ENCODE measurements around the gene GAST. TPM values are rescaled to one million over a fixed set of nuclear protein-coding genes. Genes with fewer than 3 reads are reported as not detected.
"Not testable (repeated sequence)": the region's sequence is repeated elsewhere in the genome, so short reads cannot be mapped to it uniquely, and the experiment has no call there.

The GAST gene
- total RNA-seq, 1 donor from 2014 or later: not detected

GRCh38 chr17:41666237-41666641 lies 45.9 kb upstream of the GAST start:
- intact Hi-C loops (cut with DNase I): no loop called here

GRCh38 chr17:41666708-41667279 lies 45.3 kb upstream of the GAST start:
- H3K4me1 ChIP-seq: peaks cover 24% of the 10 kb centered on the region
- H3K4me3 ChIP-seq: peak overlapping the region; percentile 52
- ATAC-seq (peak; percentile 87 to 91), DNase-seq (peak; percentile 90)
- intact Hi-C loops (cut with DNase I): no loop called here
- H3K27me3 ChIP-seq (ENCODE audit: low read depth): no peaks in the 10 kb centered on the region
- no peaks in the 10 kb centered on the region for H3K36me3 ChIP-seq
- H3K27ac ChIP-seq: peak overlapping the region; percentile 81
- no peaks in the 10 kb centered on the region for H3K9me3 ChIP-seq
- TF ChIP-seq CTCF (IDR thresholded peaks at IDR 0.05): peak; percentile 96

More at GRCh38 chr17:41666237-41666641, 45.9 kb upstream of the GAST start:
- Histone ChIP-seq H3K4me3 (peak overlapping the region; percentile 52), H3K27me3 (ENCODE audit: low read depth) (no peaks in the 10 kb centered on the region), H3K9me3 (no peaks in the 10 kb centered on the region), H3K27ac (peak overlapping the region; percentile 81), H3K4me1 (peaks cover 24% of the 10 kb centered on the region), H3K36me3 (no peaks in the 10 kb centered on the region)
- ATAC-seq: peak; percentile 10 to 47
- TF ChIP-seq CTCF (IDR thresholded peaks at IDR 0.05): peak; percentile 21
- no peak for DNase-seq

GRCh38 chr17:41667280-41668041 lies 44.7 kb upstream of the GAST start:
- Histone ChIP-seq H3K36me3 (no peaks in the 10 kb centered on the region), H3K27me3 (ENCODE audit: low read depth) (no peaks in the 10 kb centered on the region), H3K4me3 (peak overlapping the region; percentile 52), H3K27ac (peak overlapping the region; percentile 81), H3K9me3 (no peaks in the 10 kb centered on the region), H3K4me1 (peaks cover 24% of the 10 kb centered on the region)
- ATAC-seq (no peak), DNase-seq (peak; percentile 49)
- TF ChIP-seq CTCF (IDR thresholded peaks at IDR 0.05): no peak
- intact Hi-C loops (cut with DNase I): no loop called here

DNA sequence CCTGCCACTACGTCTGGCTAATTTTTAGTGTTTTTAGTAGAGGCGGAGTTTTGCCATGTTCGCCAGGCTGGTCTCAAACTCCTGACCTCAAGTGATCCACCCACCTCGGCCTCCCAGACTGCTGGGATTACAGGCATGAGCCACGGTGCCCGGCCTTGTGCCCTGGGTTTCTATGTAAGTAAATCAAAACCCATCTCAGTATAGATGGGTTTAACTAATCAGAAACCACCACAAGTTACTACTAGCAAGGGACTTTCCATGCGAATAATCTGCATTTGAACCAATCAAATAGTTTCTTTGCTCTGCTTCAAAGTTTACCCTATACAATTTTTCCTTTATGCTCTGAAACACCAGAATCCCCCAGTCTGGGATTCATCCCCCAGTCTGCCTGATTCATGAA lies 40.0 kb upstream of the GAST start:
- DNase-seq: no peak
- intact Hi-C loops (cut with DNase I): no loop called here
- Histone ChIP-seq H3K9me3 (no peaks in the 10 kb centered on the region), H3K27ac (no peak overlapping the region), H3K36me3 (no peaks in the 10 kb centered on the region), H3K4me1 (peaks cover 34% of the 10 kb centered on the region), H3K27me3 (ENCODE audit: low read depth) (no peaks in the 10 kb centered on the region), H3K4me3 (no peak overlapping the region)
- ATAC-seq: no peak
- TF ChIP-seq CTCF (IDR thresholded peaks at IDR 0.05): no peak

- H3K27me3 ChIP-seq (ENCODE audit: low read depth); H3K4me3 ChIP-seq; H3K36me3 ChIP-seq; H3K9me3 ChIP-seq; intact Hi-C loops (cut with DNase I); DNase-seq; ATAC-seq: not testable (repeated sequence)
- Histone ChIP-seq H3K27ac (peak overlapping the region; percentile 14), H3K4me1 (peaks cover 33% of the 10 kb centered on the region)
These were observed 36.7 kb upstream of the GAST start for GRCh38 chr17:41675157-41676057.

Measured in lower lobe of right lung (tissue), 2 donors.